Activated CD8-positive, alpha-beta T cell treated with anti-CD3 and anti-CD28 coated beads for 36 hours (primary cell): ENCODE data around the gene TBX21. TPM values are rescaled to one million over a fixed set of nuclear protein-coding genes. Genes with fewer than 3 reads are reported as not detected.
"Not testable (repeated sequence)": the region's sequence is repeated elsewhere in the genome, so short reads cannot be mapped to it uniquely, and the experiment has no call there.

Source experiments
- ATAC-seq: fragments of 200-7000 bp; cut with Tn5 transposase; one replicate; pipeline ENCODE4 v1.10.0; 2021; ENCODE audit warnings: mild to moderate bottlenecking, moderate library complexity
- CTCF ChIA-PET: fragments of 350-600 bp; sonication (Branson Sonifier 250); formaldehyde crosslinking; loops from one replicate; lab custom pipeline; 2021; ENCODE audit warnings: antibody characterized with exemption; lab: Charles Lee
- POLR2A ChIA-PET: fragments of 350-600 bp; sonication (Branson Sonifier 250); formaldehyde crosslinking; loops from one replicate; lab custom pipeline; 2021; ENCODE audit warnings: antibody characterized with exemption; lab: Charles Lee
- DNase-seq: peaks from one replicate; pipeline ENCODE4 v3.0.0-alpha.2; 2020
- H3K27ac Mint-ChIP-seq: one replicate; pipeline ENCODE4 v1.8.0; 2021; ENCODE audit warnings: mild to moderate bottlenecking, mixed read lengths
- H3K27me3 Mint-ChIP-seq: one replicate; pipeline ENCODE4 v1.8.0; 2021; ENCODE audit warnings: mixed read lengths
- H3K36me3 Mint-ChIP-seq: one replicate; pipeline ENCODE4 v1.8.0; 2021; ENCODE audit warnings: low read depth, mixed read lengths
- H3K4me1 Mint-ChIP-seq: one replicate; pipeline ENCODE4 v1.8.0; 2021; ENCODE audit warnings: low read depth, mixed read lengths
- H3K4me3 Mint-ChIP-seq: one replicate; pipeline ENCODE4 v1.8.0; 2021; ENCODE audit warnings: mild to moderate bottlenecking, moderate library complexity, mixed read lengths
- H3K9me3 Mint-ChIP-seq: one replicate; pipeline ENCODE4 v1.8.0; 2021; ENCODE audit warnings: mixed read lengths
- CTCF ChIP-seq: fragments of 200-600 bp; IDR thresholded peaks from one replicate; pipeline ENCODE4 v1.8.0; 2022; ENCODE audit warnings: antibody characterized with exemption, mild to moderate bottlenecking
- intact Hi-C: fragments of 100-400 bp; cut with micrococcal nuclease; formaldehyde crosslinking; loops from one replicate; pipeline ENCODE4 v1.10.0; 2022
- total RNA-seq, 2 experiments: library from RNA; stranded (reverse); gene quantifications; one replicate each; pipeline ENCODE4 v1.2.3, GENCODE V29; 2021

The TBX21 gene
- total RNA-seq, 2 experiments from 2014 or later = 53.0 to 56.9 TPM

GRCh38 chr17:47763913-47764582 is 31.0 kb downstream of the TBX21 start:
- ATAC-seq = peak; percentile 88
- no peak for DNase-seq
- intact Hi-C loops = no loop called here
- POLR2A ChIA-PET = interaction anchor here (0.9 kb wide), 1 partner anchor 21 kb away, joined by 3 read pairs; no protein-coding TSS in a partner anchor
- Mint-ChIP-seq H3K36me3 (no peaks in the 10 kb centered on the region), H3K27me3 (peaks cover 7% of the 10 kb centered on the region), H3K9me3 (no peaks in the 10 kb centered on the region), H3K4me1 (peaks cover 11% of the 10 kb centered on the region), H3K27ac (no peak overlapping the region), H3K4me3 (no peak overlapping the region)
- CTCF ChIA-PET = no interaction called here
- TF ChIP-seq CTCF = no peak

GRCh38 chr17:47773649-47774048 is 40.6 kb downstream of the TBX21 start:
- H3K27ac Mint-ChIP-seq, DNase-seq, intact Hi-C loops, H3K4me3 Mint-ChIP-seq, H3K36me3 Mint-ChIP-seq, H3K4me1 Mint-ChIP-seq, ATAC-seq, H3K9me3 Mint-ChIP-seq, POLR2A ChIA-PET: not testable (repeated sequence)
- CTCF ChIA-PET = interaction anchor here (1.0 to 1.6 kb wide), 5 partner anchors 11 to 109 kb away, joined by 3 to 4 read pairs (median 4); partner anchors contain the start of gene TBX21
- H3K27me3 Mint-ChIP-seq = peaks cover 36% of the 10 kb centered on the region

DNA sequence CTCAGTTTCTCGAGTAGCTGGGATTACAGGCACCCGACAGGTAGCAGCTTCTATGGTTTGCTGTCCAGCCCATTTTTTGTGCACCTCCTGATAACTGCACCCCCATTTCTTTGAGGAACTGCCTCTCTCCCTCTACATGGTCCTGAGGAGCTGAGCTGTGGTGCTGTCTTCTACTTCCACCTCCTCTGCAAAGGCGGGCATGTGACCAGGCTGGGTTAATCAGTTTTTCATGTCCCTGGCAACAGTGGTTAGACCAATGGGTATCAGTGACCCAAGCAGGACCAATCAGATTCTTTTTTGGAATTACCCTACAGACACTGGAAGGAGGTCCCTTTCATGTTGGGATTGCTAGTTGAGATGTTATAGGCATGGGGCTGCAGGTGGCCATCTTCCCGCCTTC is 41.3 kb downstream of the TBX21 start:
- TF ChIP-seq CTCF = no peak
- H3K27me3 Mint-ChIP-seq = peaks cover 36% of the 10 kb centered on the region
- intact Hi-C loops = no loop called here
- DNase-seq (no peak), ATAC-seq (no peak)
- POLR2A ChIA-PET = no interaction called here
- no peak overlapping the region for H3K27ac Mint-ChIP-seq
- H3K4me1 Mint-ChIP-seq = no peaks in the 10 kb centered on the region
- H3K36me3 Mint-ChIP-seq = no peaks in the 10 kb centered on the region
- no peak overlapping the region for H3K4me3 Mint-ChIP-seq
- CTCF ChIA-PET = interaction anchor here (1.0 to 1.6 kb wide), 5 partner anchors 10 to 110 kb away, joined by 3 to 4 read pairs (median 4); partner anchors contain the start of gene TBX21
- peaks cover 4% of the 10 kb centered on the region for H3K9me3 Mint-ChIP-seq

GRCh38 chr17:47774987-47775580 is 42.0 kb downstream of the TBX21 start:
- ATAC-seq = no peak
- peaks cover 4% of the 10 kb centered on the region for H3K9me3 Mint-ChIP-seq
- no peaks in the 10 kb centered on the region for H3K4me1 Mint-ChIP-seq
- H3K36me3 Mint-ChIP-seq = no peaks in the 10 kb centered on the region
- H3K27me3 Mint-ChIP-seq = peaks cover 39% of the 10 kb centered on the region
- CTCF ChIA-PET = interaction anchor here (0.8 to 1.6 kb wide), 2 partner anchors 9 to 43 kb away, joined by 3 to 4 read pairs; no protein-coding TSS in a partner anchor
- no peak for DNase-seq
- POLR2A ChIA-PET = no interaction called here
- intact Hi-C loops = no loop called here
- H3K27ac Mint-ChIP-seq = no peak overlapping the region
- no peak for TF ChIP-seq CTCF
- no peak overlapping the region for H3K4me3 Mint-ChIP-seq

- peak; percentile 98 for ATAC-seq
- Mint-ChIP-seq H3K27ac (no peak overlapping the region), H3K9me3 (no peaks in the 10 kb centered on the region), H3K4me3 (no peak overlapping the region), H3K4me1 (no peaks in the 10 kb centered on the region), H3K27me3 (peaks cover 39% of the 10 kb centered on the region), H3K36me3 (no peaks in the 10 kb centered on the region)
- peak; percentile 89 for TF ChIP-seq CTCF
- POLR2A ChIA-PET = no interaction called here
- CTCF ChIA-PET = interaction anchor here (0.7 kb wide), 2 partner anchors 77 to 113 kb away, joined by 3 read pairs; no protein-coding TSS in a partner anchor
- intact Hi-C loops = loop anchor here (1.0 kb wide), 1 partner anchor 26 kb away; no protein-coding TSS in a partner anchor
- DNase-seq = peak; percentile 47
Observed at GRCh38 chr17:47776330-47777197, 43.5 kb downstream of the TBX21 start.
